GM18858 (cell line): ENCODE data around the gene PTEN.

Experiments used
- ATAC-seq: cut with Tn5 transposase; IDR thresholded peaks from one replicate; pipeline ENCODE4 v1.9.1; 2021; ENCODE audit not compliant: unreplicated experiment

The PTEN gene

DNA sequence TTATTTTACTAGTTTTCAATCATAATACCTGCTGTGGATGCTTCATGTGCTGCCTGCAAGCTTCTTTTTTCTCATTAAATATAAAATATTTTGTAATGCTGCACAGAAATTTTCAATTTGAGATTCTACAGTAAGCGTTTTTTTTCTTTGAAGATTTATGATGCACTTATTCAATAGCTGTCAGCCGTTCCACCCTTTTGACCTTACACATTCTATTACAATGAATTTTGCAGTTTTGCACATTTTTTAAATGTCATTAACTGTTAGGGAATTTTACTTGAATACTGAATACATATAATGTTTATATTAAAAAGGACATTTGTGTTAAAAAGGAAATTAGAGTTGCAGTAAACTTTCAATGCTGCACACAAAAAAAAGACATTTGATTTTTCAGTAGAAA lies 103.0 kb downstream of the PTEN start:
- no peak for ATAC-seq

DNA sequence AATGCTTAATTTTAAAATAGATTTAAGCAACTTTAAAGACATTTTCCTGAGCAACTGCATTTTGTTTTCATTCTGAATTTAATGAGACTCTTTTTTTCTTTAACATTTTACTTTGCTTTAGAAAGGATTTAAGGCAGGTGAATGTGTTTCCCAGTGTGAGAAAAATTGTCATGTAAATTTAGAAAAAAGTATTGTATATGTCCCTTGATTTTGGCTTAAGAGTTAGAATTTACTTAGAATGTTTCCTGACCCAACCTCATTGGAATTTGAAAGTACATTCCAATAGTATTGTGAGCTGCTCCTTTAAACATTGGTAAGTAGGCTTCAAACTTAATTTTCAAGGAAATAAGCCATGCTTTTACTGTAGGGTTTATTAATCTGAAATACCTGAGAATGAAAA lies 110.2 kb downstream of the PTEN start:
- ATAC-seq: no peak

DNA sequence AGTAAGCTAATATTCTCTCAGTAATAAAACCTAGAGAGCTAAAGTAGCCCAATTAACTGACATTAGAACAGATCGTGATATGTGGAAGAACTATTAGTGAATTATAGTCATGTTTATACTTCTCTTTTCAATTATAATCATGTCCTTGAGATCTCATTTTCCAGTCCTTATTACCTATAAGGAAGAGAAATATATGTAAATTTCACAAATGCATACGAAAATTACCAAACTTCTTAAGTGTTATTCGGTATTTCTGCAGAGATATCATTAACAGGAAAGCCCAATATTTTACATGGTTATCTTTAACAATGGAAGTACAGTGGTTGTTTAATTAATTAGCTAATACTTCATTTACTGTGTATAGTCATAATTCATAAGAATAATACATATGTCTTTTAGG lies 110.7 kb downstream of the PTEN start:
- no peak for ATAC-seq

DNA sequence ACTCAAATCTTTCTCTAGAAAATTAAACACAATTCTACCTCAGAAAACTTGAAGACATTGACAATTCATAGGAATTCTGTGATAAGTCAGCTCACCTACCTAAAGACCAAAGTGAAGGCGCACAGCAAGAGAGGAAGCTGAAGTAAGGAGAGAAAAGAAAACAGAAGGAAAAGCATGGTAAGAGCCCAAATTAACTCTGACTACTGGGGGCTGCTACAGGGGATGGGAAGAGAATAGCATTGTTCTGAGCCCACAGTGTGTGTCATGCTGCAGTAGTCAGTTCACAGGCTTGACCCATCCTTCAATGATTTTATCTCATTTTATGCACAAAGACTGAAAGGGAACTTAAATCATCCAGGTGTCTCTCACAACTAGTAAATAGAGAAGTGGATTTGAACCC lies 111.3 kb downstream of the PTEN start:
- ATAC-seq: no peak

DNA sequence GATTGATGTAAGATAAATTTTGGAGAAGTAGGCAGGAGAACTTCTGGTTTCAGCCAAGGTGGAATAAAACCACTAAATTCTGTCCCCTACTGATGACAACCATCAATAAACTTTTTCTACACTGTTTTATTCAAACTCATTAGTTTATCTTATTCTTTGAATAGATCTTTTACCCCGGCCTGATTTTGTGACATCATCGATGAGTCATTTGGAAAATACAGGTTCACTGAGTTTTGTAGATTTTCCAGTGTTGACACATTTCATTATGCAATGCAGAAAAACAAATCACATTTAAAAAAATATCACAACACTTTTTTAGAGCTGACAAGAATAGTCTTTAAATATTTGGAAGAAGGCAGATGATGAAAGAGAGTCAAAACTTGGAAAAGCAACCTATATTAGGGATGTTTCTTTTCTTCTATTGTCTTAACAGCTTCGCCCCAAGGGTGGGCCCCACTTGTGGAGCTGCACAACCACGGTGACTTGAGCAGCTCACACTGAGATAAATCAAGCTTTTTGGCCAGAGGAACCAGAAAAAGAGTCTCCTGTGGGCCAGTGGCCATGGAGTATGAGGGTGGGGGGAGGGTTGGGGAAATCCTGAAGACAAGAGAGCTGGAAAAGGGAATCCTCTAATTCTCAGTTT lies 112.8 kb downstream of the PTEN start:
- ATAC-seq: no peak

DNA sequence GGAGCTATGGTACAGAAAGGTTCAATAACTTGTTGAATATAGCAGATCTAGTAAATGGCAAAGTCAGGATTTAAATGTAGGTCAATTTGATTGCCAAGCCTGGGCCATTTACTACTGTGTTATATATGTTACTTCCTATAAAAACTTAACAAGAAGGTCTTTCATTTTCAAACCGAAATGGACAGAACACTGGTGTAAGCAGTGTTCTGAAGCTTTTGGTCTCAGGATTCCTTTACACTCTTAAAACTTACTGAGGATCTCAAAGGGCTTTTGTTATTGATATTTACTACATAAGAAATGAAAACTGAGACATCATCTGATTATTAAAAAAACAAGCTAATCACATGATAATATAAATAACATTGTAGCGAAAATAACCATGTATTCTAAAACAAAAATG lies 114.7 kb downstream of the PTEN start:
- ATAC-seq: no peak

DNA sequence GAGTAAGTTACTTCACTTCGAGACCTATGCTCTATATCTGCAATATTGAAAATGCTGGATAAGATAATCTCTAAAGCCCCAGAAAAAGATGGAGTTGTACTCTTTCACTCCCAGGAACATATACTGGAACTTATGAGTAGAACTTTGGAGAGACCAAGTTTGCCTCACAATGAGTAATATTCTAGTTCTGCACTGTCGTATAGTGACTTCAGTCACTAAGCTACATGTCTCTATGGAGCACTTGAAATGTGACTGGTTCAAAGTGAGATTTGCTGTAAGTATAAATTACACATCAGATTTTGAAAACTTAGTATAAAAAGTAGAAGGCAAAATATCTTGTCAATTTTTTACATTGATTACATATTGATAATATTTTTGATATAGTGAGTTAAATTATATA lies 116.4 kb downstream of the PTEN start:
- ATAC-seq: no peak

DNA sequence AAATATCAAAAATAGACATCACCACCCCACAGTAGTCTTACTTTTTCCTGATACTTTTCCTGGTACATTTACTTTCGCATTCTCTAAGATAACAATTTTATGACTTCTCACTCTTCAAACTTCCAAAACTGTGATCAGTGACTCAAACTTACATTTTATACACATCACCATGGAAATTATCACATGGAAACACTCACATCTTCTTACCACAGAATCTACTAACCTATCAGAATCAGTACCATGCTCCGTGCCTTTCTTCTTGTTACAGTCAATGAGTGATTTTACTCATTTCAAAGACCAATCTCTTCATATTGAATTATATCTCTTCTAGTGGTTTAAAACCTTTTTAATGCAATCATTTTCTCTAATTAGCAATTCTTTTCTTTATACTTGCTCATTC lies 120.3 kb downstream of the PTEN start:
- ATAC-seq: no peak

DNA sequence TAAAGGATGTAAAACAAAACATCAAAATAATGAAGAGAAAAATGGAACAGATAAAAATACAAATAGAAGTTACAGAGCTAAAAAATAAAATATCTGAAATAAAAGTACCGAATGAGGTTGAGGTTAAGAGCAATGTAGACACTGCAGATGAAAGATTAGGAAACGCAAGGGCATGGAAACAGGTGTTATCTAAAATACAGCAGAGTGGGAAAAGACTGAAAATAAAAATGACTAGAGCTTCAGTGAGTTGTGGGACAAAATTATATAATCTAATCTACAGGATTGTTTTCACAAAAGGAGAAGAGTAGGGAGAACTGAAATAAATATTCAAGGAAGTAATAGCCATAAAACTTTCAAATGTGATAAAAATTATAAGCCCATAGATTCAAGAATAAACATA lies 123.8 kb downstream of the PTEN start:
- ATAC-seq: no peak

DNA sequence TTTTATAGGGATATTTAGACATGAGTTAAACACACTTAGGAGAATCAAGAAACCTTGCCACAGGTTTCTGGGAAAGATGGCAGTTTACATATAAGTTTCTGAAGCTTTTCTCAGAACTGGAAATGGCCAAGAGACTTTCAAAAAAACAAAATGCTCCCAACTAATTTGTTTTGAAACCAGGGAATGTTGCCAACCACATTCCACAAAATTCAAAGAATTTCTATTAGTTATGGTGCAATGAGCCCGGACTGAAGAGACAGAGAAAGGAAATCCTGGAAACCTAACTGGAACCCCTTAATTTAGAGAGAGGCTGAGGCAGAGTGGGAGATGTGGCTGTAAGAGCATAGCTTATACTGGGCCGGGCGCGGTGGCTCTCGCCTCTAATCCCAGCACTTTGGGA lies 128.5 kb downstream of the PTEN start:
- ATAC-seq: no peak

DNA sequence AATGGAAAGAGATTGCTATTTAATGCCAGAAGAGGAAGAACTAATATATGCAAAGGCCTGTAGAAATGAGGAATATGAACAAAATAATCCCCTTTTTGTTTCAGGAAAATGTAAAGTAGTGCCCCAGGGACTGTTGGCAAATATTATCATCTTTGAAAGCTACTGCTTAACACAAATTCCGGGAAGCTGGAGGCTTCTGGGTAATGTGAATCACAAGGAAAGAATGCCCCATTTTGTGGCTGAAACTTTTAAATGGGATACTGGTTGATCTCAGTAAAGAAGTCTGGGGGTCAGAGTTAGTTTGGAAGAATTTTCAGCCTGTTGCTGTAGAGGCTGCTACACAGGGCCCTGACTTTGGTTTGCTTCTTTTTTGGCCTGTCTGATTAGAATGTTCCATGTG lies 141.0 kb downstream of the PTEN start:
- no peak for ATAC-seq

DNA sequence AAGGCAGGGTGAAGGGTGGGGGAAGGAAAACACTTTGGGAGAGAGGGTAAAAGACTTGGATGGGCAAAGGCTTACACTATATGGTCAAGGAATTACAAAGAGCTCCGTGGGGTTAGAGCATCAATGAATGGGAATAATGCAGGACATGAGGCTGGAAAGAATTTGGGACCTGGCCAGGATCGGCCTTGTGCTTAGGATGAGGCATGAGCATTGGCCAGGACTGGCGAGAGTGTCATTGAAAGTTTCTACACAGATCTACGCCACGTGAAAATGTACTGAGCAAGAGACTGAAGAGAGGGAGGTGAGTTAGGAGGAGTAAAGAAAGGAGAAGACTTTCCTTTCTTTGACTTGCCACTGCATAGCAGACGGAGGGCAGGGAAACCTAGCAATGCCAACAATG lies 142.8 kb downstream of the PTEN start:
- ATAC-seq: no peak

DNA sequence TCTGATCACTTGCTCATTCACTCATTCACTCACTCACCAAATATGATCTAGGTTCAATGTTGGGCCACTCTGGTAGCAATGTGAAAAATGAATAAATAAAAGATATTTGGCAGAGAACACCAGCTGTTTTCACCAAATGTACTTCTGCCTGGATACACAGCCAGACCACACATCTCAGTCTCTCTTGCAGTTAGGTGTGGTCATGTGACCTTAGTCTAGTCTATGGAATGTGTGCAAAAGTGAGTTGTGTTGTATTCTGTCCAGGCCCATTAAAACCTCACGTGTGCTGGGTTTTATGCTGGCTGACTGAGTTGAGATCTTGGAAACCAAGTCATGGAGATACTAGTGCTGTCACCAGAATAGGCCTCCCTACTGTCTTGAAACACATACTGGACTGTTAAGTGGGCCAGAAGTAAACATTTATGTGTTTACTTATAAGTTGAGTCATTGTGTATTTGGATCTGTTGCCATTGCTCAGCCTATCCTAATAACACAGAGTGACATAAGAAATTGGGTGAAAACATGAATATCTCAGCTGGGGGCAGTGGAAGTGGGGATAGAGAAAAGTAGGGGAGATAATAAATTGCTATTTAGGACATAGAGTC lies 145.5 kb downstream of the PTEN start:
- no peak for ATAC-seq

DNA sequence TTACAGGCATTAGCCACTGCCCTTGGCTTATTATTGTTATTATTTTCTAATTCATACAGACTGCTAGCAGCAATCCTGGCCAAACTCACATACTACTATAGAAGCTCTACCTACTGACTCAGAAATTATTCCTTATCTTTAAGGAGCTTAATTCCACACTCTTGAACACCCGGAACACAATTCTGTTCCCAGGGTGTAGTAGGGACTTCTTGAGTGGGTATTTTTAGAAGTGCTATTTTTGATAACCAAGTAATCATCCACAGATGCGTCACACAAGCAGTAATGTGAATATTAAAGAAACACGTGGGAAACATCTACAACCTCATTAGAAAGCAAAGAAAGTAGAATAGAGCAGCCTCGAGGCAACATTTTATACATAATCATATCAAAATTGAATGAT lies 149.2 kb downstream of the PTEN start:
- no peak for ATAC-seq

DNA sequence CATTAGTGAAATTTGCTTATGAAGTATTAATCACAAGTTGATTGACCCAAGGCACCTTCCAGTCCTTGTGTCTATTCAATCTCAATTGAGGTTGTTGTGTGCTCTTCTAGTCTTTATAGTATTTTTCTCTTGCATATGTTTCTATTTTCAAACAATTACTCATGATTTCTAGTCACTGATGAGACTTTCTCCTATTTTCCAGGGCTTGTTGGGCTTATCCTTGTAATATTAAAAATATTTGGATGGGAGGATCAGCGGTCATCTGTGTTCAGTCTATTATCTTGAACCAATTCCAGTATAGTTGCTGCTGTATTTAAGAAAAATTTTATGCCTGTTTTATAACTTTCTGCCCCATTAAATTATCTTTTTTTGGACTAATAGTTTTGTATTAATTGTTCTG lies 154.4 kb downstream of the PTEN start:
- ATAC-seq: no peak

DNA sequence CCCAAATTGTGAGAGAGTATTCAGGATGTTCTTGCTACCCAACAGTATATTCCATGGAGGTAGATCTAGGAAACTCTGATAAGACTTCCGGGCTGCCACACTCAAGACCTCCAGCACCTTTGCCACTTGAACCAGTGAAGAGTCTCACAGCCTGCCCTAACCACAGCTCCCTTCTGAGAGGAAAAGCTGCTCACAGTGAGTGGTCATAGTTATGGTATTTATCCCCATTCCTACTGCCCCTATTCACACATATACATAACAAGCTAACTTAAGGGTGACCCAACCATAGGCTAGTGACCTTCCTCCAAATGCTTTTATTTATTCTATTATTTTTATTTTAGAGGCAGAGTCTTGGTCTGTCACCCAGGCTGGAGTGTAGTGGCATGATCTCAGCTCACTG lies 156.3 kb downstream of the PTEN start:
- no peak for ATAC-seq
